ENCODE results near the gene ROGDI.

GRCh38 chr16:4826980-4827379 lies 24.5 kb upstream of the ROGDI start:
- TF ChIP-seq CTCF (IDR thresholded peaks at IDR 0.05) = no peak
- no peak for TF ChIP-seq EZH2 (IDR thresholded peaks at IDR 0.05; ENCODE audit: borderline replicate concordance, insufficient read depth, low read depth, low read length, poor library complexity, severe bottlenecking)
